Right cardiac atrium (tissue), 5 donors: Measurements from ENCODE around the gene ZFP91. TPM values are rescaled to one million over a fixed set of nuclear protein-coding genes. Genes with fewer than 3 reads are reported as not detected.

Experiments used
- ATAC-seq, 2 donors: fragments of 200-7000 bp; cut with Tn5 transposase; one replicate each; pipeline versions ENCODE4 v1.8.0 to v1.9.1; 2020; ENCODE audit warnings: moderate library complexity in 2 of 2, mild to moderate bottlenecking in 1 of 2
- DNase-seq, 3 donors: peaks; one replicate each; pipeline ENCODE4 v3.0.0-alpha.2; 2020
- H3K27ac ChIP-seq: one replicate; pipeline ENCODE4 v1.5.1; 2013; ENCODE audit warnings: mild to moderate bottlenecking, low read length, control low read depth, moderate library complexity
- H3K27me3 ChIP-seq: one replicate; pipeline ENCODE4 v1.6.1; 2013; ENCODE audit not compliant: control insufficient read depth, insufficient read depth
- H3K4me1 ChIP-seq: one replicate; pipeline ENCODE4 v1.6.1; 2013; ENCODE audit warnings: low read length; ENCODE audit not compliant: control insufficient read depth, insufficient read depth
- H3K4me3 ChIP-seq: one replicate; pipeline ENCODE4 v1.5.1; 2013; ENCODE audit warnings: low read length, control low read depth
- H3K9me3 ChIP-seq: one replicate; pipeline ENCODE4 v1.6.1; 2013; ENCODE audit warnings: low read length; ENCODE audit not compliant: control insufficient read depth
- WGBS: extraction: QIAGEN DNeasy Blood & Tissue Kit; methylation state at CpG from one replicate; pipeline ENCODE4 v1.1.7; 2013; 5-methylcytosine and 5-hydroxymethylcytosine counted together
- intact Hi-C, 4 donors: fragments of 100-400 bp; cut with DNase I; formaldehyde crosslinking; loops; one replicate each; pipeline versions ENCODE4 v1.11.0 to v1.14.0; 2022 to 2023
- polyA plus RNA-seq: library from polyadenylated mRNA; stranded (reverse); fragments of 200-250 nt; gene quantifications from one replicate; pipeline ENCODE4 v1.2.3, GENCODE V29; 2013
- total RNA-seq, 4 donors: library from RNA; stranded (reverse); fragmentation: NEBNext Ultra II Directional; extraction: Animal tissue kit (Norgen Biotek cat#: 25700); gene quantifications; one replicate each; pipeline ENCODE4 v1.2.1, GENCODE V29; 2021
- donor health status: healthy with polysubstance abuse.
- donor health status: DM: no; HTN: yes; CAD: no.
- donor health status: DM: no; HTN: no; CAD: no.
- donor health status: DM: no; HTN: yes; CAD: no; lungs with severe emphysema.
- donor health status: DM: yes; HTN: yes; CAD: no.

ZFP91 gene
- total and polyA plus RNA-seq, 5 donors: 16.7 to 60.9 (median 55.4) TPM

DNA sequence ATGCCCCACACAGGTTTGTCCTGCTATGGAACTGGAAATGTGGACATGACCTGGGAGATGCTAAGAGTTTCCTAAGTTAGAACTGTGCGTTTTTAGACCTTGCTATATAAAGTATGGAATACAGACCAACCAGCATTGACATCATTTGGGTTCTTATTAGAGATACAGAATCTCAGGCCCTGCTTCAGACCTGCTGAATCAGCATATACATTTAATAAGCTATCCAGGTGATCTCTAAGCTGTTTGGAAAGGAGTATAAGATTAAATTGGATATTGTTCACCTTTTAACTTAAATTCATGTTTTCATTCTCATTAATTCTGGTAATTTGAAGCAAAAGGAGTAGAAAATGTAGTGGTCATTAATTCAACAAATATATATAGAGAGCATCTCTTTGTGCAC lies 36.7 kb downstream of the ZFP91 start:
- Histone ChIP-seq H3K9me3 (no peaks in the 10 kb centered on the region), H3K4me3 (no peak overlapping the region), H3K27ac (no peak overlapping the region), H3K27me3 (no peaks in the 10 kb centered on the region), H3K4me1 (peaks cover 3% of the 10 kb centered on the region)
- ATAC-seq: no peak
- no peak for DNase-seq
- 92% methylated on average over 1 of the region's 1 CpG for WGBS
- intact Hi-C loops: no loop called here

DNA sequence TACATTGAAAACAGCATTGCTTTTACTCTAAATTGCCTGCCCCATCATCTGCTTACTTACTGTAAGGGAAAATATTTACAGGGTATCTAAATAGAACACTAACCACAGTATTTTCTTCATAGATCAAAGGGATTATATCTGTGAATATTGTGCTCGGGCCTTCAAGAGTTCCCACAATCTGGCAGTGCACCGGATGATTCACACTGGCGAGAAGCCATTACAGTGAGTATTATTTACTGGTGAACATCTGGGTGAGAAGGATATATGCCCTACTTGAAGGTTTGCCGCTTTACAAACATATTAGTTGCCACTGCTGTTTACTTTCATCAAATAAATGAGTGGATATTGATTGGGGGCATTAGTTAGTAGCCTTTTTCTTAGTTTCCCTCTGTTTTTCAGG lies 37.7 kb downstream of the ZFP91 start:
- H3K27ac ChIP-seq: no peak overlapping the region
- H3K4me1 ChIP-seq: peaks cover 3% of the 10 kb centered on the region
- H3K9me3 ChIP-seq: no peaks in the 10 kb centered on the region
- intact Hi-C loops: no loop called here
- peak; percentile 76 to 77 for ATAC-seq
- DNase-seq: peak; percentile 39 to 72 (median 50)
- H3K27me3 ChIP-seq: no peaks in the 10 kb centered on the region
- H3K4me3 ChIP-seq: no peak overlapping the region
- WGBS: 34% methylated on average over 4 of the region's 4 CpGs

DNA sequence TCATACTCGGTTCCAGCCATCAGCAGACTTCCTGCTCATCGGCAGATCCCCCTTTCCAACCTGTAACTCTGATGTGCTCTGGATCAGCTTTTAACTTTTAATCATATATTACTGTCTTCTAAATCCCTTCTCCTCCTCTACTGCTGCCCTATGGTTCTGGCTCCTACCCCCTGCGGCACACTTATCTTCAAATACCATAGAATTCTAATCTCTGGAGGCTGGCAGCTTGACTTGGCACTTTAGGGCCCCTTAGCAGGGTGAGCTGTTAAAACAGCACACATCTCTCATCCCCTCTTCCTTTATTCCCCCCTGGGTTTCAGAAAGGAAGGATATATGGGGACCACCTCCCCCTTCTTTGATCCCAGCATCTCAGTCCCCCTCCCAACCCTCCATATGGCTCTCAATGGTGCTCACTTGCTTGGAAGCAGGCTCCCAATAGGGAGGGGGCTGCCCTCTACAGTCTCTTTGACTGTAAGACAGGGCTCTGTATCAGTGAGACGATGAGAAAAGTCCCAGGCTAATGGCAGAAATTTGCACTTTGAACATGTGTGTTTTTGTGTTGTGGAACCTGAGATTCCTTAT lies 39.2 kb downstream of the ZFP91 start:
- intact Hi-C loops: no loop called here
- H3K27ac ChIP-seq: no peak overlapping the region
- no peaks in the 10 kb centered on the region for H3K27me3 ChIP-seq
- no peaks in the 10 kb centered on the region for H3K9me3 ChIP-seq
- no peak overlapping the region for H3K4me3 ChIP-seq
- DNase-seq (no peak), ATAC-seq (peak; percentile 52 to 63)
- 57% methylated on average over 4 of the region's 4 CpGs for WGBS
- peaks cover 3% of the 10 kb centered on the region for H3K4me1 ChIP-seq

DNA sequence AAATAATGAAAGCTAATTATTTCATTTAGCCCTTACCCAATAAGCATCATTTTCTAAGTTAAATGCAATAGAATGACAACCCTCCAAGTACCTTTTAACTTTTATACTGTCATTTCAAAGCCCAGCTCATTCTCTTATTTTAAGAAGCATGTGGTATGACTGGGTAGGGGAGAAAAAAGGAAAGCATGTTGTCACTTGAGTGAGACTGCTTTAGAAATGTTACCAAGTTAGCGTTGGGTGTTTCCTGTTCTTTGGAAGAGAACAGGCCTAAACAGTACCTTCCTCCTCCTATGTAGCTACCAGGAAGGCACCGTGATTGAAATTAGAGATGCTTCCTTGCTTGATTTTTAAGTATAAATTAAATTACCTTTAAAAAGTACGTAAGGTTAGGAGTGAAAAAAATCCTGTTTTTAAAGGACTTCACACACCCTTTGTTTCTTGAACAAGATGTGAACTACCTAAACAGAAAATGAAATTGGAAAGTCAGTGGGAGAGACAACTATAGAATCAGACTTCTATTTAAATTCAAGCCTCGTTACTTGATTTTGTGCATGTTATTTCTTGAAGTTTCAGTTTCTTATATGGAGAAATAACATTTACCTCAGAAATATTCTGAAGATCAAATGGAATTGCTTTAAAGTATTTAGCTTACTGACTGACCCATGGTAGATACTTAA lies 42.9 kb downstream of the ZFP91 start:
- H3K27me3 ChIP-seq: no peaks in the 10 kb centered on the region
- peaks cover 3% of the 10 kb centered on the region for H3K4me1 ChIP-seq
- H3K9me3 ChIP-seq: no peaks in the 10 kb centered on the region
- H3K4me3 ChIP-seq: no peak overlapping the region
- ATAC-seq: no peak
- intact Hi-C loops: no loop called here
- WGBS: 80% methylated on average over 4 of the region's 4 CpGs
- DNase-seq: no peak
- no peak overlapping the region for H3K27ac ChIP-seq

DNA sequence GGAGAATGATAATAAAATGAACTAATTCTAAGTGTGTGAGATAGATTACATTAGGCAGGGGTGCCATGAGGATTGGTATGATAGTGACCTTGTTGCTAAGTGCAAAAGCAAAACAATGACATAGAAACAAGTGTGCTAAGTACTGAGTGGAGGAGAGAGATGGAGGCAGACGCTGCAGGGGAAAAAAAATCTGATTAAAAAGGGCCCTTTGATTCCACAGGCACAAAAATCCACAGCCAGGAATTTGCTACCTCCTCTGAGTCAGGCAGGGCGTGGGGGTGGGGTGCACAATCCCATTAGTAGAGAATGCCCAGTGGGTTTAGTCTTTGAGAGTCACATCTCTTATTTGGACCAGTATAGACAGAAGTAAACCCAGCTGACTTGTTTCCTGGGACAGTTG lies 43.5 kb downstream of the ZFP91 start, which contains the start of gene CNTF:
Gene CNTF, plus strand, starts transcription at position 322 of the 400 bp plus-strand sequence. CDS start 88 bp downstream, outside the sequence.
- H3K9me3 ChIP-seq: no peaks in the 10 kb centered on the region
- H3K4me3 ChIP-seq: no peak within 1 kb of the TSS
- peaks cover 1% of the 10 kb centered on the region for H3K4me1 ChIP-seq
- 59% methylated on average over 2 of the region's 2 CpGs for WGBS
- ATAC-seq (peak; percentile 56 to 63), DNase-seq (peak in 1 of 3 donors; percentile 39)
- no peaks in the 10 kb centered on the region for H3K27me3 ChIP-seq
- intact Hi-C loops: no loop called here
- H3K27ac ChIP-seq: no peak within 1 kb of the TSS

DNA sequence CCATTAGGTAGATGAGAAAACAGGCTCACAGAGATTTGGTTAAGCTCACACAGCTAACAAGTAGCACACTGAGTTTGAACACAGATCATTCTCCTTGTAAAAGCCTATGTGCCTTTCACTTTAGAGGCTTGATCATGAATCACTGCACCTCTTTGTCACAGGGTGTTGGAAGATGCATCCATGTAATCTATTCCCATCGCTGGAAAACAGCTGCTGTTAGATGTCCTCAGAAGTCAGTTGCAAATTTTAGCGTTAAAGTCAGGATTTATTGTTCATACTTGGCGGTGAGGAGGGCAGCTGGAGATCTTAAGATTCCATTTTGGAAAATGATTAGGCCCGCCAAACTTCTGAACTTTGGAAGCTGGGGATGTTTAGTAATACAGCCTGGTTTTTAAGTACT lies 46.2 kb downstream of the ZFP91 start:
- no peak for ATAC-seq
- intact Hi-C loops: no loop called here

DNA sequence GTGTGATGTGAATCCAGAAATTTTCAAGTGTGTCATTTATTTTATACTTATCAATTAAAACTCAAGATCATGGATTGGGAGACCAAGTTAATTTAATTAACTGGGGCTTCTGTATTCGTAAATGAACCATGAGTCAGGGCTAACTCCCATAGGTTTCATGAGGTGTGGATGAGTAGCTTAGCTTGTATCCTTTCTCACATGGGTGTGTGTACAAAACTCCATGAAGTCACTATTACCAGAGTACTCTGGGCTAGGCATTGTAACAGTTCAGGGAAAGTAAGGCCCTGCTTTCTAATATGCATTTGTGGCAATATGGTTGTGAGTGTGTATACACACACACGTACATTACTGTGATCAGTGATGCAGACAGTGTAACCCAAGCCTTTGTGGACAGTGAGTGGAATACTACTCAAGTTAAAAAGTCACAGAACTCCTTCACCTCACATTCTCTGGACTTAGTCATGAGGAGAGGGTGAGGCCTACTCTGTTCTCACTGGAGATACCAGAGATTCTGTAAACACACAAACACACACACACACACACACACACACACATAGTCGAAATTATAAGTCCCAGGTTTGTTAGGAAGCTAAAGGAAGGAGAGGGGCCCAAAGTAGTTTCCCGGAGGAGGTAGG lies 47.1 kb downstream of the ZFP91 start:
- 91% methylated on average over 4 of the region's 4 CpGs for WGBS
- no peak overlapping the region for H3K4me3 ChIP-seq
- H3K27ac ChIP-seq: no peak overlapping the region
- H3K9me3 ChIP-seq: no peaks in the 10 kb centered on the region
- no peaks in the 10 kb centered on the region for H3K4me1 ChIP-seq
- ATAC-seq (no peak), DNase-seq (no peak)
- no peaks in the 10 kb centered on the region for H3K27me3 ChIP-seq
- intact Hi-C loops: no loop called here

More for the DNA sequence above, 46.2 kb downstream of the ZFP91 start:
- no peaks in the 10 kb centered on the region for H3K27me3 ChIP-seq
- H3K4me3 ChIP-seq: no peak overlapping the region
- WGBS: 96% methylated on average over 4 of the region's 4 CpGs
- H3K27ac ChIP-seq: no peak overlapping the region
- no peak for DNase-seq
- H3K9me3 ChIP-seq: no peaks in the 10 kb centered on the region
- H3K4me1 ChIP-seq: no peaks in the 10 kb centered on the region

DNA sequence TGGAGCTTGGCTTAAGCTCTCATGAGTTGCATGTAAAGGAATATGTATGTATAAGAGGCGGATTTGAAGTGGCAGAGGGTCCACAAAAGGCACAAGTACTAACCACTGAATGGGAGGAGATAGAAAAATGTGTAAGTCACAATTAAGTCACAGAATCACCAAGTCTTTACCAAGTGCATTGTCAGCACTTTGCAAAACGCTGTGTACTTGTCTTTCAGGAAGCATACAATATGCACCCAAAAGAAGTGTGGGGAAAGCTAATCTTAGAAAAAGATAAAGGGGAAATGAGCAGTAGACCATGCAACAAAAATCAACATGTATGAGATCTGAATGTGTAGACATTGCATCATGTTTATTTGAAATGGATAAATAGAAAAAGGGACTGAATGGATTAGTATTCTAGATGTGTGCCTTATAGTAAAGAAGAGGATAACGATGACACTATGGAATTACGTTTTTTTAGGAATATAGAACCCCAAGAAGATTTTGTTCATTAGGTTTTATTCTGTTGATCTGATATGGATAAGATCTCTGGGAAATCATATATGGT lies 48.1 kb downstream of the ZFP91 start:
- Histone ChIP-seq H3K4me1 (no peaks in the 10 kb centered on the region), H3K4me3 (no peak overlapping the region), H3K27ac (no peak overlapping the region), H3K27me3 (no peaks in the 10 kb centered on the region), H3K9me3 (no peaks in the 10 kb centered on the region)
- ATAC-seq (no peak), DNase-seq (no peak)
- intact Hi-C loops: no loop called here
- 71% methylated on average over 4 of the region's 4 CpGs for WGBS

DNA sequence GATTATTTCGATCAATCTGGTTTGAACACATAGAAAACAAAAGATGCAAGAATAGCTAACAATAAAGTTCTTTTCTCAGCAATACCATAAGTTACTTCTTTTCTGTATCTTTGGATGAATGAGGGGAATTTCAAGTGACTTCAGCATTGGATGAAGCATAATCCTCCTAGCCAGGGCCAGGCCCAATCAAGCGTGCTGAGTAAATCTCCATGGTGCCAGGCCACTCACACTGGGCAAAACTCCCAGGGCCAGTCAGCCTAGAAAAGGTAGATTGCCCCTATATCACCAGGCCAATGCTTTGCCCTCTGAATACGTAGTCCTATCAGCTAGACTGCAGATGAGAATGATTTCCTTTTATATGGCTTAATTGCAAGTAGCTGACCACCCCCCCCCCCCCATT lies 49.6 kb downstream of the ZFP91 start:
- peak in 2 of 3 donors; percentile 52 to 57 for DNase-seq
- Histone ChIP-seq H3K27ac (no peak overlapping the region), H3K4me3 (no peak overlapping the region), H3K4me1 (no peaks in the 10 kb centered on the region), H3K9me3 (no peaks in the 10 kb centered on the region), H3K27me3 (no peaks in the 10 kb centered on the region)
- ATAC-seq: peak; percentile 27 to 56
- 66% methylated on average over 3 of the region's 3 CpGs for WGBS
- intact Hi-C loops: no loop called here

DNA sequence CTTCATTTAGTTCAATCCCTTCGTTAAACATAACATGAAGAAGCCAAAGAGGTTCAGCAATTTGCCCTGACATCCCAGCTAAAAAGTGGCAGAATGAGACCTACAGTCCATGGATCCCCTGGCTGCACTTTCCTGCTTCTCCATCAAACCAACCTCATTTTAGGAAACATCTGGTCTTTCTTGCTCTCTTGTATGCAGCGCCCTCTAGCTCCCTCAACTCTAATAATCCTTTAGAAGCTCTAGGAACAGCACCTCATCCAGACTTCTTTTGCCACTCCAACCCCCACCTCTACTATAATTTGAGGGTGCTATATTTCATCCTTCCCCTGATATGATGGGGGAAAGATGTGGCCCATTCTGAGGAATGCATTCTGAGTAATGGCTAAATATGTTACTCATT lies 51.0 kb downstream of the ZFP91 start:
- H3K27me3 ChIP-seq: no peaks in the 10 kb centered on the region
- H3K27ac ChIP-seq: no peak overlapping the region
- WGBS: 27% methylated on average over 2 of the region's 2 CpGs
- H3K9me3 ChIP-seq: no peaks in the 10 kb centered on the region
- no peak overlapping the region for H3K4me3 ChIP-seq
- ATAC-seq: peak; percentile 30 to 48
- DNase-seq: no peak
- H3K4me1 ChIP-seq: no peaks in the 10 kb centered on the region
- intact Hi-C loops: no loop called here

DNA sequence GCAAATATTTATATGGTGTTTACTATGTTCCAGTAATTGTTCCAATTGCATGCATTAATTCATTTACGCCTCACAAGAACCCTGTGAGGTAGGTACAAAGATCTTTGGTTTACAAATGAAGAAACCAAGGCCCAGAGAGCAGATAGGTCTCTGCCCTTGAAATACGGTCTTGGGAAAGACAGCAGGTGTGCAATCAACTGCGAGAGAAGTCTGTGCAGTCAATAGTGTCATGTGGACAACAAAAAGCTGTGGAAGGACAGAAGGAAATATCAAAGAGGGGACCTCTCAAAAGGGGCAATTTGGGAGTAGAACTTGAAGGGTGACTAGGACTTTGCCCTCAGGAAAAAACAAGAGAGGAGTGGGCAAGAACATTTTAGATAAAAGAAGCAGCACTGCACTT lies 52.5 kb downstream of the ZFP91 start:
- DNase-seq: no peak
- no peaks in the 10 kb centered on the region for H3K9me3 ChIP-seq
- H3K27ac ChIP-seq: no peak overlapping the region
- no peaks in the 10 kb centered on the region for H3K4me1 ChIP-seq
- no peaks in the 10 kb centered on the region for H3K27me3 ChIP-seq
- ATAC-seq: no peak
- intact Hi-C loops: no loop called here
- H3K4me3 ChIP-seq: no peak overlapping the region
- WGBS: 85% methylated on average over 3 of the region's 3 CpGs
